Activated T-cell treated with anti-CD3 and anti-CD28 coated beads, Interleukin-2, amount 50 U/mL, for 24 hours (primary cell): ENCODE measurements around the gene CDH4.

ENCODE experiments used
- DNase-seq: peaks from one replicate; pipeline ENCODE4 v3.0.0-alpha.2; 2020
- H3K27ac Mint-ChIP-seq: 2 replicates; pipeline ENCODE4 v1.8.0; 2020; ENCODE audit warnings: mild to moderate bottlenecking, mixed read lengths
- H3K27me3 Mint-ChIP-seq: 2 replicates; pipeline ENCODE4 v1.8.0; 2020; ENCODE audit warnings: mixed read lengths
- H3K36me3 Mint-ChIP-seq: 2 replicates; pipeline ENCODE4 v1.8.0; 2020; ENCODE audit warnings: low read depth, mixed read lengths
- H3K4me1 Mint-ChIP-seq: 2 replicates; pipeline ENCODE4 v1.8.0; 2020; ENCODE audit warnings: low read depth, mixed read lengths
- H3K4me3 Mint-ChIP-seq: 2 replicates; pipeline ENCODE4 v1.8.0; 2020; ENCODE audit warnings: mild to moderate bottlenecking, moderate library complexity, mixed read lengths
- H3K9me3 Mint-ChIP-seq: 2 replicates; pipeline ENCODE4 v1.8.0; 2020; ENCODE audit warnings: mixed read lengths

Gene CDH4

GRCh38 chr20:61822396-61822795, 570.3 kb downstream of the CDH4 start:
- Mint-ChIP-seq H3K4me1 (no peaks in the 10 kb centered on the region), H3K9me3 (peaks cover 4% of the 10 kb centered on the region), H3K4me3 (no peak overlapping the region), H3K27me3 (peaks cover 4% of the 10 kb centered on the region), H3K27ac (no peak overlapping the region), H3K36me3 (no peaks in the 10 kb centered on the region)
- DNase-seq, result no peak

- H3K27me3 Mint-ChIP-seq, result peaks cover 4% of the 10 kb centered on the region
- H3K4me3 Mint-ChIP-seq, result no peak overlapping the region
- no peak for DNase-seq
- H3K27ac Mint-ChIP-seq, result no peak overlapping the region
- H3K9me3 Mint-ChIP-seq, result peaks cover 4% of the 10 kb centered on the region
- no peaks in the 10 kb centered on the region for H3K36me3 Mint-ChIP-seq
- H3K4me1 Mint-ChIP-seq, result no peaks in the 10 kb centered on the region
These were observed 571.2 kb downstream of the CDH4 start for GRCh38 chr20:61823242-61823641.

DNA sequence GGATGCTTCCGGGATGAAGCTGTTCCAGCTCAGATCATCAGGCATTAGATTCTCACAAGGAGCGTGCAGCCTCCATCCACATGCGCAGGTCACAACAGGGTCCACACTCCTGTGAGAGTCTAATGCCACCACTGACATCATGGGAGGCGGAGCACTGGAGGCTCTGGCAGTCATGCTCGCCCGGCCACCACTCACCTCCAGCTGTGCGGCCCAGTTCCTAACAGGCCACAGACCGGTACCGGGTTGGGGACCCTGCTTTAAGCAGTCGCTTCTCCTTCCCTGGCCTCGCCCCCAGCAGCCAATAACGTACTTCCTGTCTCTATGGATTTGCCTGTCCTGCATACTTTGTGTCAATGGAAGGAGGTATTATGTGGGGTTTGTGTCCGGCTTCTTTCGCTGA, 576.8 kb downstream of the CDH4 start:
- no peak for DNase-seq

DNA sequence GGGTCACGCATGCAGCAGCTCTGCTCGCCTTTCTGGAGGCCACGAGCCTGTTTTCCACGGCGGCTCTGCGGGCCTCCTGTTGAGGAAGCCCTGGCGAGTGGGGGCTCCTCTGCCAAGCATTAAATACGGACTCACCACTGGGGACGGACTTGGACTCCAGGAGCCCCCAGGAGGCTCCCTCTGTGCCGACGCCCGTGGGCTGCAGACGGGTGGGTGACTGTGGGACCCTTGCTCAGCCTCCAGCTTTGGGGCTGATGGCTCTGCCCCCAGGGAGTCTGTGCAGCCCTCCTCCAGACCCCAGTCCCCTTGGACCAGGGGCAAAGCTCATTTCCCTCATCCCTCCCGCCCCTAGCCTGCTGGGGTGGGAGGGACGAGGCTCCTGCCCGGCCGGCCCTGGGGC, 577.5 kb downstream of the CDH4 start:
- DNase-seq, result no peak
- Mint-ChIP-seq H3K36me3 (no peaks in the 10 kb centered on the region), H3K4me3 (no peak overlapping the region), H3K9me3 (no peaks in the 10 kb centered on the region), H3K4me1 (no peaks in the 10 kb centered on the region), H3K27me3 (peaks cover 9% of the 10 kb centered on the region), H3K27ac (no peak overlapping the region)

More for the DNA sequence above, 576.8 kb downstream of the CDH4 start:
- Mint-ChIP-seq H3K27me3 (peaks cover 9% of the 10 kb centered on the region), H3K9me3 (no peaks in the 10 kb centered on the region), H3K4me1 (no peaks in the 10 kb centered on the region), H3K27ac (no peak overlapping the region), H3K36me3 (no peaks in the 10 kb centered on the region), H3K4me3 (no peak overlapping the region)

GRCh38 chr20:61830241-61830930, 578.3 kb downstream of the CDH4 start:
- Mint-ChIP-seq H3K4me3 (no peak overlapping the region), H3K9me3 (no peaks in the 10 kb centered on the region), H3K27me3 (peaks cover 9% of the 10 kb centered on the region), H3K4me1 (no peaks in the 10 kb centered on the region), H3K27ac (no peak overlapping the region), H3K36me3 (no peaks in the 10 kb centered on the region)
- no peak for DNase-seq

DNA sequence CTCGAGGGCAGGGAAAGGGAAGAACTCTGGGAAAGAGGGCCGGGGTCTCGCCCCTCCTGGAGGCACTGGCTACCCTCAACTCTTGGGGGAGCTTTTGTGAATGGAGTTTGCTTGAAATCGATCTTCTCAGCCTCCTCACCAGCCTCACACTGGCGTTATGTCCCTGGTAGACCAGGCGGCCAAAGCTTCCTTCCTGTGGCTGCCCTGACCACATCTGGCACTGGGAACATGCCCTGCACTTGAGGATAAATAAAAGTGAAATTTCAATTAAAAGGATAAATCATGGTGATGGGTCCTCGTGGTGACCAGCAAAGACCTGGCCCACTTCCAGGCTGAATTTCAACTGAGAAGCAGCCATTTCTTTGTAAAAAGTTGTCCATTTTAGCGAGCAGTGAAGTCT, 578.9 kb downstream of the CDH4 start:
- no peak for DNase-seq
- Mint-ChIP-seq H3K4me1 (no peaks in the 10 kb centered on the region), H3K9me3 (no peaks in the 10 kb centered on the region), H3K36me3 (no peaks in the 10 kb centered on the region), H3K27ac (no peak overlapping the region), H3K27me3 (peaks cover 9% of the 10 kb centered on the region), H3K4me3 (no peak overlapping the region)

DNA sequence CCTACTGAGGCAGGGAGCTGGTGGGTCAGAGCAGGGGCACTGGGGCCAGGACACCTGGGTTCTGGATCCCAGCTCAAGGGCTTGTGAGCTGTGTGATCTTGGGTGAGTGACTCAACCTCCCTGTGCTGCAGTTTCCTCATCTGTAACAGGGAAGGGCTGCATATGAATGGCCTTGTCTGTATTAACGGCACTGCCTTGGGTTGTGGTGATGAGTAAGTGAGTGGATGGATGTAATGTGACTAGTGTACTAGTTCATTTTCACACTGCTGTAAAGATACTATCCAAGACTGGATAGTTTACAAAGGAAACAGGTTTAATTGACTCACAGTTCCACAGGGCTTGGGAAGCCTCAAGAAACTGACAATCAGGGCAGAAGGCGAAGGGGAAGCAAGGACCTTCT, 580.1 kb downstream of the CDH4 start:
- H3K4me3 Mint-ChIP-seq, result no peak overlapping the region
- H3K9me3 Mint-ChIP-seq, result no peaks in the 10 kb centered on the region
- peaks cover 9% of the 10 kb centered on the region for H3K27me3 Mint-ChIP-seq
- no peaks in the 10 kb centered on the region for H3K4me1 Mint-ChIP-seq
- H3K36me3 Mint-ChIP-seq, result no peaks in the 10 kb centered on the region
- no peak for DNase-seq
- no peak overlapping the region for H3K27ac Mint-ChIP-seq

GRCh38 chr20:61833807-61834610, 581.9 kb downstream of the CDH4 start:
- H3K27me3 Mint-ChIP-seq, result peaks cover 9% of the 10 kb centered on the region
- H3K9me3 Mint-ChIP-seq, result no peaks in the 10 kb centered on the region
- no peak overlapping the region for H3K27ac Mint-ChIP-seq
- no peak overlapping the region for H3K4me3 Mint-ChIP-seq
- no peak for DNase-seq
- no peaks in the 10 kb centered on the region for H3K4me1 Mint-ChIP-seq
- H3K36me3 Mint-ChIP-seq, result no peaks in the 10 kb centered on the region

DNA sequence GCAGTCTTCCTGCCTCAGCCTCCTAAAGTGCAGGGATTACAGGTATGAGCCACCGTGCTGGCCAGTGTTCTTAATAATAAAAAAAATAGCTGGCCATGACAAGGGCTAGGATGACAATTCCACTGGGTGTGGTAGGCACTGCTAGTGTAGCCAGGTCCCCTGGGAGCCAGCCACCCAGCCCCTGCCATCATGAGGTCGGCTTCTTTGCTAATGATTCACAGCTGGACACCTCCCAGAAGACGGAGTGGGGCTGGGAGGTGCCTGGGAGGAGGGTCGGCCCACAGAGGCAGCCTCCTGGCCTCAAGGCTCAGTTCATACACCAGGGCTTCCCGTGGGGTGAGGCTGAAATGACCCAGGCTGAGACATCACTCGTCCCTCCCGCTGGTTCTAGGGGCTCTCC, 583.2 kb downstream of the CDH4 start:
- Mint-ChIP-seq H3K27ac (no peak overlapping the region), H3K4me3 (no peak overlapping the region), H3K9me3 (no peaks in the 10 kb centered on the region), H3K36me3 (no peaks in the 10 kb centered on the region), H3K4me1 (no peaks in the 10 kb centered on the region), H3K27me3 (peaks cover 9% of the 10 kb centered on the region)
- no peak for DNase-seq

DNA sequence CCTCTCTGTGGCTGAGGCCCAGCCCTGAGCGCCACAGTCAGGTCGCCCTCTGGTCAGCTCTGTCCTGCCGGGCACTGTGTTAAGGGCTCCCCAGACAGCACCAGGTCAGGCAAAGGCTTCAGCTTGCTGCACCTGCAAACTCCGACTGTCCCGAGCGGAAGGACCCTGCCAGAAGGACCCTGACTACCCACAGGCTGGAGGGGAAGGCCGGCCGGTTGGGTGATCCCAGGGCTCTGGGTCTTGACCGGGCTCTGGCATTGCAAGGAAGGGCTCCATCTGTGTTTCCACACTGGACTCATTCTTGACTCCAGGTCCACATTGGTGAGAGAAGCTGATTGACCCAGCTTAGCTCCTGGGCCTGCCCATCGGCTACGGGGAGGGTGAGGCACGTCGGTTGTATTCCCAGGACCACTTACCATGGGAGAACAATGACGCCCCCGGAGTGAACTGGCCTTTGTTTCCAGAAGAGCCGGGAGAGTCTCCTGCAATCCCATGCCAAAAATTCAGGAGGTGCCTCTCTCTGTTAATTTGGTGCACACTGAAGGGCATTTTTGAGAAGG, 583.8 kb downstream of the CDH4 start:
- no peaks in the 10 kb centered on the region for H3K36me3 Mint-ChIP-seq

GRCh38 chr20:61837200-61837599, 585.1 kb downstream of the CDH4 start:
- DNase-seq, result no peak
- peaks cover 8% of the 10 kb centered on the region for H3K27me3 Mint-ChIP-seq
- no peaks in the 10 kb centered on the region for H3K9me3 Mint-ChIP-seq
- H3K4me1 Mint-ChIP-seq, result no peaks in the 10 kb centered on the region
- H3K27ac Mint-ChIP-seq, result no peak overlapping the region
- H3K4me3 Mint-ChIP-seq, result no peak overlapping the region
- no peaks in the 10 kb centered on the region for H3K36me3 Mint-ChIP-seq

More for the DNA sequence above, 583.8 kb downstream of the CDH4 start:
- Mint-ChIP-seq H3K27ac (no peak overlapping the region), H3K4me3 (no peak overlapping the region), H3K4me1 (no peaks in the 10 kb centered on the region), H3K9me3 (no peaks in the 10 kb centered on the region), H3K27me3 (peaks cover 9% of the 10 kb centered on the region)
- no peak for DNase-seq

DNA sequence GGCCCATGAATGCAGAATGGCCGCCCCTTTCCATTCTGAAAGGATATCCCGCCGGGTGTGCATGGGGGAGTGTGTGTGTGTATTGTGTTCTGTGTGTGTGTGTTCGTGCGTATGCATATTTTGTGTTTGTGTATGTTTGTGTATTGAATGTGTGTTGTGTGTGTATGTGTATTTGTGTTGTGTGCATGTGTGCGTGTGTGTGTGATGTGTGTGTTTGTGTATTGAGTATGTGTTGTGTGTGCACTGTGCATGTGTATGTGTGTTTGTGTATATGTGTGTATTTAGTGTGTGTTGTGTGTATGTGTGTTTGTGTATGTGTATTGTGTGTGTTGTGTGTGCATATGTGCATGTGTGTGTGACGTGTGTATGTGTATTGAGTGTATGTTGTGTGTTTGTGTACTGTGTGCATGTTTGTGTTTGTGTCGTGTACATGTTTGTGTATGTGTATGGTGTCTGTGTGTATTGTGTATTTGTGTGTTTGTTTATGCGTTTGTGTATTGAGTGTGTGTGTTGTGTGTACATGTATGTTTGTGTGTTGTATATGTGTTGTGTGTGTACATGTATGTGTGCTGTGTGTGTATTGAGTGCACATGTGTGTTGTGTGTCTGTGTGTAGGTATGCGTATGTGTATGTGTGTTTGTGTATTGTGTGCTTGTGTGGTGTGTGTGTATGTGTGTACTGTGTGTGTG, 587.3 kb downstream of the CDH4 start:
- H3K36me3 Mint-ChIP-seq, result no peaks in the 10 kb centered on the region
- no peaks in the 10 kb centered on the region for H3K4me1 Mint-ChIP-seq
- no peak overlapping the region for H3K27ac Mint-ChIP-seq
- DNase-seq, result no peak
- H3K27me3 Mint-ChIP-seq, result no peaks in the 10 kb centered on the region
- H3K9me3 Mint-ChIP-seq, result no peaks in the 10 kb centered on the region
- no peak overlapping the region for H3K4me3 Mint-ChIP-seq

DNA sequence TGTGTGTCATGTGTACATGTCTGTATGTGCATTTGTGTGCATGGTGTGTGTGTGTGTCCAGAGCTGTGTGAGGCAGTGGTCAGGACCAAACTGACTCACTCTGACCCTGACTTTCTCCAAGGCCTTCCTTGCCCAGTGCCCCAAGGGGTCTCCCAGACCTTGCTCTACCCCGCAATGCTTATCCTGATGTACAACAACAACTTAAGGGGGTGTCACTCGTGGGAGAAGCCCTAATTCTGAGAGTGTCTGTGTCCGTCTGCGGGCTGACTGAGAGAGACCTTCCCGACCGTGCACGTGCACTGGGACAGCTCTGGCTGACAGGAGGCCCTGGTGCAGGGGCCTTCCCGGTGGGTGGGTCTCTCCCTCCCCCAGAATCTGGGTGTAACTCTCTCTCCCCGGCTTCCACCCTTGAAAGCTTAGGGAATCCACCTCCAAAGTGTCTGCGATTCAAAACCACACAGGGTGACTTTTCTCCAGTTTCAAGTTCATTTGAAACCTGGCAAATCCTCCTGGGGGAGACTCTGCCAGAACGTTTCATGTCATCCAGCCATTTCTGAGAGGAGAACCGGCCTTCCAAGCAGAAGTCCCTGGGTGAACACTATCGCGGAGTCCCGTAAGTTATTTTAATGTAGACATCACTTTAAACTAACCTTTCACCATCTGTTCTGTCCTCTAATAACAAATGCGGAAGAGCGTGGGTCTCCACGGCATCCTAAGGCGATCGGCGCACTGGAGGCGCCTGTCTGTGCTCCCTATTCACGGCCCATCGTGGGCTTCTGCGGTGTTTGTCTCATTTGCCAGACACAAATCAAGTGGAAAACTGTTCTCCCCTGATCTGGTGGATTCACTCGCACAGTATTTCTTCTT, 588.1 kb downstream of the CDH4 start:
- Mint-ChIP-seq H3K27me3 (no peaks in the 10 kb centered on the region), H3K4me1 (no peaks in the 10 kb centered on the region), H3K36me3 (no peaks in the 10 kb centered on the region)

More for the DNA sequence above, 588.1 kb downstream of the CDH4 start:
- Mint-ChIP-seq H3K9me3 (no peaks in the 10 kb centered on the region), H3K27ac (no peak overlapping the region), H3K4me3 (no peak overlapping the region)
- DNase-seq, result no peak
